HG03571 (cell line): ENCODE data around the gene EPHB2.

Source experiments
- ATAC-seq: cut with Tn5 transposase; IDR thresholded peaks from one replicate; pipeline ENCODE4 v1.9.1; 2021; ENCODE audit not compliant: unreplicated experiment

Gene EPHB2

DNA sequence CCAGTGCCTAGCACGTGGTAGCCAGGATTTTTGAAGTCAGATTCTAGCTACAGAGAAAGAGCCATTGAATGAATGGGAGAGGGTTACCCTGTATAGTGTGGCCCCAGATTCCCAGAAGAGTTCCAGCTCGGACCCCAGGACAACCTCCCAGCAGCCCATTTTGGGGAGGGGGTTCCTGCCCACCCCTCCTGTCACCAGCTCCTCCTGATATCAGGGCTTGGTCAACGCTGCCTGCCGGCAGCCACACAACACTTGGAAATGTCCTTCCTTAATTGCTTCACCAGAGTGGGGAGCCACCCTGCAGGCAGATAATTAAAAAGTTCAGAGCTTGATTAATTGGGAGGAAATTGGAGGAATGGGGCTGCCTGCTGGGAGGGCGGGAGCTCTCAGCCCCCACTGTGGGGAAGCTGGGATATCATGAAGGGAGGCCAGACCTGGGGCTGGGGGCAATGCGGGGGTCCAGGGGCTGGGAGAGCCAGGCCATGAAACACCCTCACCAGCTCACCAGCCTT lies 141.6 kb downstream of the EPHB2 start:
- no peak for ATAC-seq

DNA sequence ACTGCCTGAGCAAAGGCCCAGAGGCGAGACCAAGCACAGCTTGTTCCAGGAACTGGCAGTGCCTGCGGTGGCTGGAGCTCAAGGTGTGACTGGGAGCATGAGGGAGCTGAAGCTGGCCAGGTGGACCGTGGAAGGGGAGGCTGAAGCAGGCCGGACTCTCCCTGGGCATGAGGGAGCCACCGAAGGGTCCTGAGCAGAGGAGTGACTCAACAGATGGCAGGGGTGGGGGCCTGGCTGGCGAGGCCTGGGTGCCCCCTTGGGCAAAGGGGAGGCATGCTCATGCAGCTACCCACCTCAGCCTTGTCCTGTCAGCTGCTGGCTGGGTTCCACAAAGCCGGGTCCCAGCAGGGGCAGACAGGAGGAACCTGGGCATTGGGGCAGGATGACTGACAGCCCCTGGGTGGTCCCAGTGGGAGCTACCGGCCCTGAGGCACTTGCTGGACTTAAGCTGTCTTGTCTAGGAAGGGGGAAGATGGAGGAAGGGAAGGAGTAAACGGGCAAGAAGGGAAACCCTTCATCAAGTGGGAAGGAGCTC lies 143.1 kb downstream of the EPHB2 start:
- no peak for ATAC-seq

DNA sequence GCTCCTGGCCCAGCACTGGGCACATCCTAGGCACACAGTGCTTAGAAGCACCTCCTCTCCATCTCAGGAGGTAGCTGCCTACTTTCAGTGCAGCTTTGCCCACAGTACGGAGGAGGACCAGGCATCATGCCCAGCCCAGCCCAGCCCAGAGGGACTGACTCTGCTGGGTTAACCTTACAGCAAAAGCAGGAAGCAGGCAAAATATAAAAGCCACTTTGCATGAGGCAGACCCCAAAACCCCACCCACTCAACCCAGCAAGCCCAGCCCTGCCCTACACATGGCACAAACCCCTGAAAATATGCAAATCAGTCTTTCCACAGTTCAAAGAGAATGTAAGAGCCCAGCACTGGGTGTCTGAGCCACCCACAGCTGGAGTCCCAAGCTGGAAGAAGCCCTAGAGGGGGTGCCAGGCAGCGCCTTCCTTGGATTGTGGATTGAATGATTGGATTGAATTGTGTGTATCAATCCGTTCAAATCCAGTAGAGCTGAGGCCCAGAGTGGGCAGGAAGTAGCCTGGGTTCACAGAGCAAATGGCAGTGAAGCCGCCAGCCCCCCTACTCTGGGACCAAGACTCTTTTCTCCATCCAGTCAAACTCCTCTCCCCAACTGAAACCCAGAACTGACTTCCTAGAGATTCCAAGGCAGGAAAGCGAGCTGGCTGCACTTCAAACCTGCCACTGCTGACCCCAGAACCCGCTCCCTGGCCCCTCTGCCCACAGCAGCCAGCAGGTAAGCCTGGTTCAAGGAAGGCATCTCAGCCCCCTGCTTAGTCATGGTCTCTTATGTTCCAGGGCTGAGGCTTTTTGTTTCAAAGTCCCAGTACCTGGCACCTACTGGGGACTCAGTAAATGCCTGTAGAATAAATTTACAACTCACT lies 144.3 kb downstream of the EPHB2 start:
- no peak for ATAC-seq

DNA sequence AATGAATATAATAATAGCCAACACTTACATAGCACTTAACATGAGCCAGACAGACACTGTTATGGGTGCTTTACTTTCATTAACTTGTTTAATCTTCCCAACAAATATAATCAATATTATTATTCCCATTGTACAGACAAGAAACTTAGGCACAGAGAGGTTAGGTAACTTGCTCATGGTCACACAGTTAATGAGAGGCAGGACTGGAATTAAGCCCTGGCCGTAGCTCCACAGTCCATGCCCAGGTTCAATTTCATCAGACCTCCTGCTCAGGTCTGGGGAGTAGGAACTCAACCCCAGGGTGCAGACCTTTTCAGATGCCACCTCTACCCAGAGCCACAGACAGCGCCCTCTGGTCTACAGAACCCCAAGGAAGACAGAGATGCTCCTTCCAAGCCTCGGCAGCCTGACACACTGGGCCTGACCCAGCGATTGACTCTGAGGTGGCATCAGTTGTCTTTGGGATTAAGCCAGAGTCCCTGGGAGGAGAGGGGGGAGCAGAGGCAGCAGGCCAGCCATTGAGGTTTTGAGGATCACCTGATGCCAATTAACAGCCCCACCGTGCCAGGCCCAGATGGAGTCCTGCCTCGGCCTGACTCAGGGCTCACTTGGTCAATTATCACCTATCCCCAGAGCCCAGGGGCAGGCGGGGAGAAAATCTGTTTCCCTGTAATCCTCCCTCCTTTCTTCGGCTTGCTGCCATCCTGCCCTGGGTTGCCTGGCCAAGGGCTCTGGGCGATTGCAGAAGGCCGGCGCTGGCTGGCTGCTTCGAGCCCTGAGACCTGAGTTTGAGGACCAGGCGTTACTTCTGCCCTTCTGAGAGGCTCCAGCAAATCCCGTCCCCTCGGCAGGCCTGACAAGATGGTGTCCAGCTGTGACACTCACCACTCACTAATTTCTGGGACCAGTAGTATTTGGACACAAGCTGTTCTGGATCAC lies 145.3 kb downstream of the EPHB2 start:
- ATAC-seq: no peak

DNA sequence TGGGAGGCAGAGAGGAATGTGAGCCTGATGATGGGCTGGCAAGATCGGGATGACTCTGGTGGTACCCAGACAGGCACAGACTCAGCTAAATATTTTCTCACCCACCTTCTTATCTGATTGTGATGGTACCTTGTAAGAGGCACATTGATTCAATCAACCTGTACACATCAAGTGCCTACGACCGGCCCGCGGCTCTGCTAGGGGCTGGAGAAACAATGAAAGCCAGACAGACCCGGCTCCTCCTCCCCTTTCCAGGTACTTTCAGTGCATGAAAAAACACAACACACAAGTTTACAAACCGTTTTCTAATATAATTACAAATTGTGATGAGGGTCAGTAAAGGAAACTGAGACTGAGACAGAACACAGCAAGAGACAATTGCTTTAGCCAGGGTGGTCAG lies 147.0 kb downstream of the EPHB2 start:
- no peak for ATAC-seq

DNA sequence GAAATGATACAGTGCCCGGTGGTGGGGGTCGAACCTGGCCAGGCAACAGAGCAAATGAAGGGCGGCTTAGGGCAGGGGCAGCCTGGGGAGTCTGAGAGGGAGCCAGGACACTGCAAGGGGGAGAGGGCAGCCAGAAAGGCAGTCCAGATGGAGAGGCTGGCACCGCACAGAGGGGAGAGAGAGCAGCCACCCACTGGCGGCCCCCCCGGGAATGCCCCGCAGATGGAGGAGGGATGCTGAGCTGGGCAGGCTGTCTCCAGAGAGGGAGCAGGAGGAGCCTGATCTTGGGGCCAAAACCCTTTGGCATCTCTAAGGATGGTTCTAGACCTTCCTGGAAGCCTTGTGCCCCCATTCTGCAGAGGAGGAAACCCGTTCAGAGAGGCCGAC lies 149.8 kb downstream of the EPHB2 start:
- ATAC-seq: no peak

DNA sequence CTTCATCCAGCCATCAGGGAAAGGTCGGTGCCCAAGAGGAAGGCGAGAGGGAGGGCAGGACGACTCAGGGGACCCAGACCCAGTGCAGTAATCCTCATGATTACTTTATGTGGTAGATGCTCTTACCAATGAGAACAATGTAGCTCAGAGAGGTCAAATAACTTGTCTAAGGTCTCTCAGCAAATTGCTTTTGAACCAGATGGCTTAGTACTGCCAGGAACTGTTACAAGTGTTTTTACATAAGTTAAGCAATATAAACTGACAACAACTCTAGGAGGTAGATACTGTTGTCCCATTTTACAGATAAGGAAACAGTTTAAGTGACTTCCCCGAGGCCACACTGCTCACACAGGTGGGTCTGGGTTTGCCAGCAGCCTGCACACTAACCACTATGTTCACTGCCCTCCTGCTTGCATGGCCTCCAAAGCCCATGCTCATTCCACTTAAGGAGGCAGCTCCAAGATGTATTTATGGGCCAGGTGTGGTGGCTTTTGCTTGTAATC lies 150.3 kb downstream of the EPHB2 start:
- ATAC-seq: no peak

DNA sequence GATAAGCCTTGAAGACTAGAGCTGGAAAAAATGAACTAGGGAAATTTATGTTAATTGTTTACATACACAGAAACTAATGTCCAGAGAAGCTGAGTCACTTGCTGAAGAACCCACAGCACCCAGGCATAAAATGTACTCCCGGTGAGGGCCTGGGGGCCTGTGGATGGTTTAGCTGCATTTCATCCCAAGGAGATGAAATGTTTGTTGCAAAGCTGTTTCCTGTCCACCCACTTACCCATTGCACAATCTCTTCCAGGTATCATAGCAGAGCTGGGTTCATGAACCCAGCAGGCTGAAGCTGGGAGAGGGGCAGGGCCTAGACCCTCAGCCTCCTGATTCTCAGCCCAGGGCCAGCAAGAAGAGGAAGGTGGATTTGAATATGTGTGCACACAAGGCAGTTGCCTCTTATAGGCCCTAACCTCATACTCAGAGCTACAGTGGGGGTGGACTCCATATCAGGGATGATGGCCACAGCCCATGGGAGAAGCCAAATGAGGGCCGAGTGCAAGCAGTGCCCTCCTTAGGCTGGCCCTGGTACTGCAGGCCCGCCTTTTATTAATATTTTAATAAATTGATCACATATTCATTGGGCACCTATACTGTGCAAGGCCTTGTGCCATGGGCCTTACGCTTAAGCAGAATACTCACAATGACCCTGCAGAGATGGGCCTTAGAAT lies 151.3 kb downstream of the EPHB2 start:
- no peak for ATAC-seq

DNA sequence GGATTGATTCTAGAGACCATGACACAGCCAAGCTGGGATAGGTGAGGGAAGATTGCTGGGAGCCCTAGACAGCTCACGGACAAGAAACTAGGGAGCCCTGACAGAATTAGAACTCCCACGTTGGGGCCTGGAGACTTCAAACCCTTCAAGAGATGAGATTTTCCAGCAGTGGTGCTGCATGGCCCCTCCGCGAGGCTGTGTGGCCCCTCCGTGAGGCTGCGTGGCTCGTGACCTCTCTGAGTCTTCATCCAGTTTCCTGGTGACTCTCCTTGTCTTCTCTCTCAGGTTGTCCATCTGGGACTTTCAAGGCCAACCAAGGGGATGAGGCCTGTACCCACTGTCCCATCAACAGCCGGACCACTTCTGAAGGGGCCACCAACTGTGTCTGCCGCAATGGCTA lies 152.1 kb downstream of the EPHB2 start:
- ATAC-seq: no peak

DNA sequence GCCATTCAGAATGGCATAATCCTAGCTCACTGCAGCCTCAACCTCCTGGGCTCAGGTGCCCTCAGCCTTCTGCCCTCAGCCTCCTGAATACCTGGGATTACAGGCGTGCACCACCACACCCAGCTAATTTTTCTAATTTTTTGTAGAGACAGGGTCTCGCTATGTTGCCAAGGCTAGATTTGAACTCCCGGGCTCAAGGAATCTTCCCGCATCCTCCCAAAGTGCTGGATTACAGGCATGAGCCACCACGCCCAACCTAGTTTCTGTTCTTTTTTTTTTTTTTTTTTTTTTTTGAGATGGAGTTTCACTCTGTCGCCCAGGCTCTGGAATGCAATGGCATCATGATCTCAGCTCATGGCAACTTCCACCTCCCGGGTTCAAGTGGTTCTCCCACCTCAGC lies 153.1 kb downstream of the EPHB2 start:
- ATAC-seq: no peak

DNA sequence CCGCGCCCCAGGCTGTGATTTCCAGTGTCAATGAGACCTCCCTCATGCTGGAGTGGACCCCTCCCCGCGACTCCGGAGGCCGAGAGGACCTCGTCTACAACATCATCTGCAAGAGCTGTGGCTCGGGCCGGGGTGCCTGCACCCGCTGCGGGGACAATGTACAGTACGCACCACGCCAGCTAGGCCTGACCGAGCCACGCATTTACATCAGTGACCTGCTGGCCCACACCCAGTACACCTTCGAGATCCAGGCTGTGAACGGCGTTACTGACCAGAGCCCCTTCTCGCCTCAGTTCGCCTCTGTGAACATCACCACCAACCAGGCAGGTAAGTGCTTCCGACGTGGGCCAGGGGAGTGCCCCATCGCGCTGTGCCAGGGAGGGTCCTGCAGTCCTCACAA lies 154.2 kb downstream of the EPHB2 start:
- ATAC-seq: no peak

DNA sequence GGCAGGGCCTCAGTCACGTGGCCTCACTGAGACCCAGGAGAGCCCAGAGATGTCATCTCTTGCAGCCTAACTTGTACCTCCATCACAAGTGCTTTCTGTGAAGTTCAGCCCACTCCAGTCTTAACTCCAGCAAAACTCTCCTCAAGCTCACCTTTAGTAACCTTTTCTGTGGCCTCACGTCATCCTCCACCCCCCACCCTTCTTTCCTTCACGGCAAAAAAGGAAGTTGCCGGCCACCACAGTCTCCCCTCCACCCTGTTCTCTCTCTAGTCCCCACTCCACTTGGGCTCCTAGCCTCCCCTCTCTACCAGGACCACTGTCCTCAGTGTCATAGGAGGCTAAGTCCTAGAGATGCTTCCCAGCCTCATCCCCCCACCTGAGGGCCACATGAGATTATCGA lies 155.1 kb downstream of the EPHB2 start:
- no peak for ATAC-seq

DNA sequence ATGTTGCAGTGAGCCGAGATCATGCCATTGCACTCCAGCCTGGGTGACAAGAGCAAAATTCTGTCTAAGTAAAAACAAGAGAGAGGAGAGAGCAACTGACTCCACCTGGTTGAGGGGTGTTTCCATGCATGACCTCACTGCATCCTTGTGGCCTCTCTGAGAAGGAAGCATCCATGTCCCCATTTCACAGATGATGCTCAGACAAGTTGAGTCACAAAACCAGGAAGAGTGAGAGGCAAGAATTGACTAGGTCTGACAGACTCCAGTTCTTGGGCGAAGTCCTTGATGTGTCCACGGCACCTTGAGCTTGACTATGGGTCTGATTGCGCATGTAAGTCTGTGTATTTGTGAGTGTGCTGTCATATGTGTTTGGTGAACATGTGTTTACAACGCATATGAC lies 156.2 kb downstream of the EPHB2 start:
- ATAC-seq: no peak

DNA sequence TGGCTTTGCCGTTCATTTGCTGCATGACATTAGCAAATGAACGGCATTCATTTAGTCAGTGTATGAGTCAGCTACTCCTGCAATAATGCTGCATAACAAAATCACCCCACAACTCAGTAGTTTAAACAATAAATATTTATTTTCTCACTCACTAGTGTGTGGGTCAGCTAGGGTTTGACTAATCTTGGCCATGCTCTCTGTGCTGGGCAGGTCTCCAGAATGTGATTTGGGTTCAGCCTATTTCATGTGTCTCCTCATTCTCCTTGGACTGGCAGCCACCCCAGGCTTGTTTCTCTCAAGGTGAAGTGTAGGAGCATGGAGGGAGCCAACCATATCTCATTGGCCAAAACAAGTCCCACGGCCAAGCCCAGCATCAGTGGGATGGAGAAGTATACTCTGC lies 157.7 kb downstream of the EPHB2 start:
- ATAC-seq: no peak

DNA sequence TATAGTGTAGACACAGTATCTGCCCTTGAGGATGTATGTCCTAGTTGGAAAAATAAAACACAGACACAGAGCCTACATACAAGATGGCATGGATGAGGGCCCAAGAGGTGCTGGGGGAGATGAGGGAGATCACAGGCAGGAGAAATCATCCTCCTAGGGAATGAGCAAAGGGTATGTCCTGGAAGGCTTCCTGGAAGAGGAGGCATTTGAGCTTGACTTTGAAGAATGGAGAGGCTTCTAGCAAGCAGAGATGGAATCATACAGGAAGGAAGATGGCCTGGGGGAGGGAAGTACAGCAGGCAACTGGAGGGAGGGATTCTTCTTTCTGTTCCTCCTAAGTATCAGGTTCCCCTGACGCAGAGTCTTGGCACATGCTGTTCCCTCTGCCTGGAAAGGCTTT lies 158.7 kb downstream of the EPHB2 start:
- ATAC-seq: no peak

DNA sequence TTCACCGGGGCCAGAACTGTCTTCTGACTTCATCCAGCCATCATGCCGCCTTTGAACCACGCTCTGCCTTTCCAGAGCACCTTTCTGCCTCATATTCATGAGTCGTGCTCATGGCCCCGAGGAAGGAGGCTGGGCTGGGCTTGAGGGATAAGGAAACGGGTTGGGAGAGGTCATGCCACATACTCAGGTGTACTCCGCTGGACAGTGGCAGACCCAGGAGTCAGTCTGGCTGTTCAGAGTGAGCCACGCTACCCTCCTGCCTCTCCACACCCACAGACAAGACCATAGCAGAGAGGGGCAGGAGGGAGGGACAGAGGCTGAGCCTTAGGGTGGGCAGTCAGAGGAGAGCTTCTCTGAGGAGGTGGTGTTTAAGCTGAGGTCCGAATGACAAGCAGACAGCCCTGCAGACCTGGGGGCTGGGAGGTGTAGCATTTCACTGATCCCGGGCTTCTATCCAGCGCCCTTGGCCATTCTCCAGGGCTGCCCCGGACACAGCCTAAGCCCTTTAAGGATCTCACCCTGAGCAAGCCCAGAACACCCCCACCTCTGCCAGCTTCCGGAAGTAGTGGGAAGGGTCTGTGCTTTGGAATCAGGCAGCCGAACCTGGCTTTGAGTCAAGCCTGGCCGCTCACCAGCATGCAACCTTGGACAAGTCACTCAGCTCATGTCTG lies 159.7 kb downstream of the EPHB2 start:
- ATAC-seq: no peak

DNA sequence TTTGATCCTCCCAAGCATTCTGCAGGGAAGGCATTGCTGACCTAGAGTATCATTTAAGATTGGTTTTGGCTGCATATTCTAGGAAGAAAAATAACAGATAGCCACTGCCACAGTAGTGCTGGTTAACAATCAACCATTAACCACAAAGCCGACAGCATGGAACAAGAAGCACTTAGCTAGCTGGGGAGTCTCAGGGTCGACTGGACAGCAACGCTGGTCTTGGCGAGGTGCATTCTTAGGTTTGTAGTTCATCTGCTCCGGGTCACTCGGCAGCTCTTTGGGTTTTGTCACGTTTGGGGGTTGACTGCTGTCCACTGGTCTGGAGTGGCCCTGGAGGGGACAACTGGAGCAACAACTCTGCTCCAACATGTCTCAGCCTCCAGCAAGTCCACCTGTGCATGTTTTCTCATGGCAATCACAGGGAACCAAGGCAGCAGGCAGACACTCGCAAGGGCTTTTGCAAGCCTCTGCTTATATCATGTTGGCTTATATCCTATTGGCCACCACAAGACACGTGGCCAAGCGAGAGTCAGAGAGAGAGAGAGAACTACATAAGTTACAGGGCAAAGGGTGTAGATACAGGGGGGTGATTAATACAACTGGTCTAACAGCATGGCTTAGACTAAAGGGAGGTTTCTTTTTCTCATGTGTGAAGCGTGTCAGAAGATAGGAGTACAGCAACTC lies 162.5 kb downstream of the EPHB2 start:
- ATAC-seq: no peak

DNA sequence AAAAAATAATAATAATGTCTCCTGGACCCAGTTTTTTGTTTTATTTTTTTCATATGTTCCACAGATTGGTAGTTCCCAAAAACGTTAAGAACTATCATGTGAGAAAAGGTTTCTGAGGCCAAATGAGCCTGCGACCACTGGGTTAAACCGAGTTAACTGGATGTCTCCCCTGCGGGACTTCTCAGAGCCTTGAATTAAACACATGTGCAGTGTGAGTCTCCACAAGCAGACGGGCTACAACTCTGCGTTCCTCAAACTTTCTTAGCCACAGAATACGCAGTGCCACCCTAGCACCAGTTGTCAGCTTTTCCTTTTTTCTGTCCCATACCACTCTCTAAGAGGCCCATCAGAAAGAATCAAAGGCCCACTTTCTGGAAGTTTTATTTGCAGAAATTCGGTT lies 164.1 kb downstream of the EPHB2 start:
- no peak for ATAC-seq

DNA sequence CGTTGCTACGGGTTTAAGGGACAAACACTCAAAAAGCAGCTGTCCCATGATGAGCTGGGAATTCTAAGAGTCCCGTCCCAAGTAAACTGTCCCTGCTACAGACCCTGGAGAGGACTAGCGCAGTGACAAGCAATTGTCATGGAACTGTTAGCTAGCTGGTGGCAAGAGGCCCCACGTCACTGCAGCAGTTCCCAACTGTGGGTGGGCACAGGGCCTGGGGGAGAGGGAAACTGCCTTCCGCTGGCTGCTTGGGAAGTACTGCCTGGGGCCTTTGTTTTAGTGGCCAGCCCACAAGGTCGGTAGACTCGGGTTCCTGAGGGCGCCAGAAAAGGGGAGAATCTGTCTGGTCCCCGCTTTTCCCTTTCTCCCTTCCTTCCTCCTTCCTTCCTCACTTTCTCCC lies 164.6 kb downstream of the EPHB2 start:
- ATAC-seq: no peak

DNA sequence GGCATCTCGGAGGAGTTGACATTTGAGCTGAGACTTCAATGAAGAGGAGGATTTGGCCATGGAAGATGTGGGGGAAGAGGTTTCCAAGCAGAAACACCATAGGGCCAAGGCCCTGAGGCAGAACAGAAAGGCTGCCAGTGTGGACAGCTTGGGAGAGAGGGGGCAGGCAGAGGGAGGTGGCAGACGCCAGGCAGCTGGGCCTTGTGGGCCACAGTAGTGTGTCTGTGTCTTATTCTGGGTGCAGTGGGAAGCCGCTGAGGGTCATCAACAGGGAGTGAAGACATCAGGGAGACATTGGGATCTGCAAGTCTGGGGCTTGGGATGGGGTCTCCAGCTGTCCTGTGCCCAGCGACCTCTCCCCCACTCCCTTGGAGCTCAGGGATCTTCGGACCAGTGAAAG lies 165.2 kb downstream of the EPHB2 start:
- ATAC-seq: no peak
